ENCODE results near the gene AUNIP. TPM values are rescaled to one million over a fixed set of nuclear protein-coding genes. Genes with fewer than 3 reads are reported as not detected.

The AUNIP gene
- polyA plus RNA-seq, 1 of the 3 experiments (the other 2 are of a cell fraction) = 1.9 TPM

GRCh38 chr1:25904943-25905679, 45.9 kb upstream of the AUNIP start:
- peaks cover 19% of the 10 kb centered on the region for H3F3A ChIP-seq (replicated peaks; ENCODE audit: insufficient read depth)
- peak overlapping the region; percentile 84 to 92 for H3K27ac ChIP-seq (ENCODE audit: low read depth in 2 of 2, low read length in 1 of 2)
- no peaks in the 10 kb centered on the region for H3K9me3 ChIP-seq
- POLR2A ChIA-PET = interaction anchor here (1.6 to 4.2 kb wide), 4 partner anchors 9 to 117 kb away, joined by 4 to 16 read pairs (median 12); partner anchors contain the start of genes EXTL1 and PAFAH2
- H3K27me3 ChIP-seq (ENCODE audit: insufficient read depth) = no peaks in the 10 kb centered on the region
- no peaks in the 10 kb centered on the region for H3K9me2 ChIP-seq
- H2AFZ ChIP-seq (ENCODE audit: low read depth) = peak overlapping the region; percentile 75; the same call in 1 of the 2 replicates
- H3K4me2 ChIP-seq = peak overlapping the region; percentile 91
- H3K79me2 ChIP-seq (ENCODE audit: insufficient read depth) = peaks cover 55% of the 10 kb centered on the region
- peaks cover 18% of the 10 kb centered on the region; the same call in 1 of the 2 replicates for H4K20me1 ChIP-seq (ENCODE audit: insufficient read depth)
- peaks cover 13% of the 10 kb centered on the region in 2 experiments; a peak in 3 of 4 replicates for H3K4me1 ChIP-seq (ENCODE audit: control insufficient read depth in 1 of 2, insufficient read depth in 2 of 2, low read depth in 1 of 2, low read length in 1 of 2)
- 2% methylated on average over 27 of the region's 34 CpGs for WGBS (ENCODE audit: low lambda C conversion rate)
- DNase-seq = peak; percentile 94
- H3K4me3 ChIP-seq (ENCODE audit: low read depth in 2 of 2, low read length in 1 of 2) = peak overlapping the region; percentile 85 to 92
- peak overlapping the region; percentile 96 for H3K9ac ChIP-seq
- H3K36me3 ChIP-seq (replicated peaks in 1 of 2; ENCODE audit: control insufficient read depth in 1 of 2, insufficient read depth in 2 of 2, low read length in 1 of 2) = peaks cover 34 to 35% of the 10 kb centered on the region in 2 experiments
- CTCF ChIA-PET = interaction anchor here (0.8 to 13.3 kb wide), 9 partner anchors 10 to 129 kb away, joined by 3 to 344 read pairs (median 3); partner anchors contain the start of gene PAFAH2
- TF ChIP-seq RXRA (IDR thresholded peaks at IDR 0.05; ENCODE audit: borderline replicate concordance, low read depth) (no peak), TCF12 (IDR thresholded peaks at IDR 0.05) (no peak), SIN3A (IDR thresholded peaks at IDR 0.05; ENCODE audit: borderline replicate concordance, low read depth, low read length) (peak; percentile 63), CTCF (IDR thresholded peaks at IDR 0.05) (peak; percentile 51), EP300 (IDR thresholded peaks at IDR 0.05; ENCODE audit: borderline replicate concordance in 1 of 2, low read depth in 1 of 2, low read length in 1 of 2) (no peak), PBX3 (IDR thresholded peaks at IDR 0.05) (no peak), REST (IDR thresholded peaks at IDR 0.05; ENCODE audit: low read depth, low read length) (no peak), SMC3 (IDR thresholded peaks at IDR 0.05; ENCODE audit: low read depth, low read length) (no peak), USF1 (IDR thresholded peaks at IDR 0.05; ENCODE audit: borderline replicate concordance, low read depth) (no peak), FOSL2 (IDR thresholded peaks at IDR 0.05; ENCODE audit: borderline replicate concordance, low read depth) (no peak), TEAD4 (IDR thresholded peaks at IDR 0.05; ENCODE audit: borderline replicate concordance, insufficient read depth) (no peak), FOXJ3 (CRISPR knock-in tag; IDR thresholded peaks at IDR 0.05) (no peak), RCOR1 (IDR thresholded peaks at IDR 0.05; ENCODE audit: low read length) (no peak), CHD2 (IDR thresholded peaks at IDR 0.05; ENCODE audit: low read length, partially characterized antibody) (no peak), MXI1 (IDR thresholded peaks at IDR 0.05; ENCODE audit: low read depth, low read length) (0 out of 2 replicates have a peak, but pooled peaks have one; percentile 16), FOXM1 (IDR thresholded peaks at IDR 0.05; ENCODE audit: low read depth) (no peak), GABPA (IDR thresholded peaks at IDR 0.05; ENCODE audit: low read depth) (no peak), USF2 (IDR thresholded peaks at IDR 0.05; ENCODE audit: borderline replicate concordance, low read depth, low read length) (no peak), ZBTB33 (IDR thresholded peaks at IDR 0.05; ENCODE audit: borderline replicate concordance, low read depth) (no peak), NFIC (IDR thresholded peaks at IDR 0.05; ENCODE audit: borderline replicate concordance) (no peak), EZH2phosphoT487 (IDR thresholded peaks at IDR 0.05; ENCODE audit: borderline replicate concordance, low read depth) (no peak)
